ENCODE measurements around the gene LSM4. TPM values are rescaled to one million over a fixed set of nuclear protein-coding genes. Genes with fewer than 3 reads are reported as not detected.
A peak's percentile ranks its signal among the peaks of the same experiment; 100 is the strongest.

The LSM4 gene
- total RNA-seq, 3 donors from 2014 or later: 83.0 to 122 (median 120) TPM

DNA sequence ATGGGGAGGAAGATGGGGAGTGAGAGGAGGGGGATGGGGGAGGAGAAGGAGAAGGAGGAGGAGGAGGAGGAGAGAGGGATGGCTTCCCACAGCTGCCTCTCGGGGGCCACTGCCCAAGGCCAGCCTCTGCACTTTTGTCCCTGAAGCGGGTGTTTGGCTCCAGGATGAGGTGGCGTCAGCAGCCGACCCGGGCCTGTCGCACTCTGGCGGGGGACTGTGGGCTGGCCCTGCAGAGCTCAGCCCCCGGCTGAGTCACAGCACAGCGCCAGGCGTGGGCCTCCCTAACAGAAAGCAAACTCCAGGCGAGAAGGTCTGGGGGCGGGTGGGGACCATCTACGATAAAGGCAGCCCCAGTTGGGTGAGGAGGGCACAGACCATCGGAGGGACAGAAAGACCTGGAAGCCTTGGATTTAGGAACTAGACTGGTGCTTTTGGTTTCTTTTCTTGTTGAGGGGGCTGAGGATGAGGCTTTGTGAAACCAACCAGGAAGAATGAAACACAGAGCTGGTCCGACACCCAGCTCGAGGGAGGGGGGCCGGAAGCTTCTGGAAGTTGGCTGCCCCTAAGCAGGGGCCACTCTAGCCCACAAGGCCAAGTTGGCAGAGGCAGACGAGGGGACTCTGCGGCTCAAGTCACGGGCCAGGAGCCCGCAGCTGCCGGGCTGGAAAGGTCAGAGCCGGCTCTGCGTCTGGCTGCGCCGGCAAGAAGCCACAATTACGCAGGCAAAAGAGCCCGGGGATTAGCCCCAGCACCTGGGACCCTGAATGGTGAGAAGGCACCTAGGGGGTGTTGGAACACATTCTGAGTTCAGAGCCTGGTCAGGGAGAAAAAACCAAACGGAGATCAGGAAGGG is 18.2 kb downstream of the LSM4 start:
- peak; percentile 68 to 75 for DNase-seq (ENCODE audit: low spot score in 2 of 2)
- H3K4me3 ChIP-seq: peak overlapping the region; percentile 42 to 63 (median 46)
- no peaks in the 10 kb centered on the region for H3K36me3 ChIP-seq
- H3K27me3 ChIP-seq: no peaks in the 10 kb centered on the region
- no peaks in the 10 kb centered on the region for H3K9me3 ChIP-seq
- peak overlapping the region; percentile 92 for H3K27ac ChIP-seq
- TF ChIP-seq POLR2A (IDR thresholded peaks at IDR 0.05) (peak; percentile 41), POLR2AphosphoS5 (IDR thresholded peaks at IDR 0.05) (peak; percentile 47 to 83 (median 78)), CTCF (IDR thresholded peaks at IDR 0.05) (no peak)
- H3K4me1 ChIP-seq: peaks cover 6 to 7% of the 10 kb centered on the region in 2 donors
- intact Hi-C loops (cut with DNase I; ENCODE audit: low total_unique reads): no loop called here

- Histone ChIP-seq H3K27ac (peak overlapping the region; percentile 92), H3K36me3 (no peaks in the 10 kb centered on the region), H3K4me1 (peaks cover 6 to 7% of the 10 kb centered on the region in 2 donors), H3K4me3 (peak overlapping the region; percentile 42 to 63 (median 46)), H3K27me3 (no peaks in the 10 kb centered on the region), H3K9me3 (no peaks in the 10 kb centered on the region)
- TF ChIP-seq CTCF (IDR thresholded peaks at IDR 0.05): no peak
- TF ChIP-seq POLR2AphosphoS5 (IDR thresholded peaks at IDR 0.05): no peak
- TF ChIP-seq POLR2A (IDR thresholded peaks at IDR 0.05): no peak
- DNase-seq (ENCODE audit: low spot score in 2 of 2): no peak
- intact Hi-C loops (cut with DNase I; ENCODE audit: low total_unique reads): no loop called here
These were observed 18.7 kb downstream of the LSM4 start for GRCh38 chr19:18304208-18304457.

DNA sequence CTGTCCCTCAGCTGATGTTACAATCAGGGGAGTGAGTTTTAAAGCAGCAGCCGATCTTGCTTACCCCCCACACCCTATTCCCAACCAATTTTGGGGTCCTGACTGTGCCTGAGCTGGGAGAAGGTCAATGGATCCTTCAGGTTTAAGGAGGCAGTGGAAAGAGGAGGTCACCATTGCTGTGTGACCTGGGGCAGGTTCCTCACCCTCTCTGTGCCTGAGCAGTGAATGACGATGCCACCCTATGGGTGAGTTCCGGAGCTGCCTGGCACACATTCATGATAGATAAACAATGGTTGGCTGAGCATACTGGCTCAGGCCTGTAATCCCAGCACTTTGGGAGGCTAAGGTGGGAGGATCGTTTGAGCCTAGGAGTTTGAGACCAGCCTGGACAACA is 21.2 kb downstream of the LSM4 start:
- no peaks in the 10 kb centered on the region for H3K9me3 ChIP-seq
- H3K36me3 ChIP-seq: no peaks in the 10 kb centered on the region
- H3K4me1 ChIP-seq: peaks cover 6 to 7% of the 10 kb centered on the region in 2 donors
- intact Hi-C loops (cut with DNase I; ENCODE audit: low total_unique reads): no loop called here
- no peak for DNase-seq (ENCODE audit: low spot score in 2 of 2)
- H3K27ac ChIP-seq: peak overlapping the region; percentile 40 to 65
- H3K4me3 ChIP-seq: no peak overlapping the region
- TF ChIP-seq POLR2AphosphoS5 (IDR thresholded peaks at IDR 0.05) (no peak), CTCF (IDR thresholded peaks at IDR 0.05) (no peak), POLR2A (IDR thresholded peaks at IDR 0.05) (no peak)
- no peaks in the 10 kb centered on the region for H3K27me3 ChIP-seq

DNA sequence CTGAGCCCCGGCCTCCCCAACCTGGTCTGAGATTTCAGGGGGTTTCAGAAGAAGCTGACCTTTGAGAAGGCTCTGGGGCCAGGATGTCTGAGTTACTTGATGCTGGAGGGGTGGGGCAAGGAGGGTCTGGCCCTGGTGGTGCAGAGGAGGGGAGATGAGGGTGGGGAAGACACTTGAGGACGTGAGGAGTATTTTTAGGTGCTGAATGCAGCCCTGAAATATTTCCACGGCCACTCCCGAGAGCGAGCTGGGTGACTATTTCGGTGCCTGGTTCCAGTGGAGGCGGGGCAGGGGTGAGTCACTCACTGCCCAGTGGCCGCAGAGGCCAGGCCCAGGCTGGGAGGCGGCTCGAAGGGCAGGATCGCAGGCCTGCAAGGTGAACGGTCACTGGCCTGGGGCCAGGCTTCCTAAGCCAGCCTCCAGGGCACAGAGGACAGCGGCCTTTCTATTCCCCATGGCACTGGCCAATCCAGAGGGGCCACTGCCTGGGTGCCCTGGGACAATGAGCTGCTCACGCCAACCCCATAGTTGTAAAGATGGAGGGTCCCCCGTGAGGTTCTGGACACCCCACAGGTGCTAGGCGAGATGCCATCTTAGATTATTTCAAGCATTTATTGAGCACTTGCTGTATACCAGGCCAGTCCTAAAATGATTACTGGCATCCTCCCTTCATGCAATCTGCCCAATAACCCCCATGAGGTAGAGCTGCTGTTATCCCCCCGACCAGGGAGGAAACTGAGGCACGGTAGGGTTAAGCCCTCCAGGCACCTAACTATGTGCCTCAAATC is 21.8 kb downstream of the LSM4 start:
- H3K4me1 ChIP-seq: peaks cover 6 to 7% of the 10 kb centered on the region in 2 donors

More for the DNA sequence above, 21.8 kb downstream of the LSM4 start:
- H3K36me3 ChIP-seq: no peaks in the 10 kb centered on the region
- TF ChIP-seq CTCF (IDR thresholded peaks at IDR 0.05) (no peak), POLR2A (IDR thresholded peaks at IDR 0.05) (no peak), POLR2AphosphoS5 (IDR thresholded peaks at IDR 0.05) (peak in 1 of 3 donors; percentile 13)
- H3K9me3 ChIP-seq: no peaks in the 10 kb centered on the region
- intact Hi-C loops (cut with DNase I; ENCODE audit: low total_unique reads): no loop called here
- peak overlapping the region; percentile 31 to 65 for H3K27ac ChIP-seq
- H3K4me3 ChIP-seq: no peak overlapping the region
- no peaks in the 10 kb centered on the region for H3K27me3 ChIP-seq
- no peak for DNase-seq (ENCODE audit: low spot score in 2 of 2)
